Sigmoid colon (tissue), 7 donors: Measurements from ENCODE around the gene UBE2N. TPM values are rescaled to one million over a fixed set of nuclear protein-coding genes. Genes with fewer than 3 reads are reported as not detected.
"Not testable (repeated sequence)": the region's sequence is repeated elsewhere in the genome, so short reads cannot be mapped to it uniquely, and the experiment has no call there.

ENCODE experiments used
- DNase-seq: peaks from one replicate; pipeline ENCODE4 v3.0.0-alpha.2; 2019
- H3K27ac ChIP-seq, 4 donors: fragments of 200-600 bp; sonication (generic); one replicate each; pipeline ENCODE4 v1.5.1; 2016 to 2019; ENCODE audit warnings: mild to moderate bottlenecking in 1 of 4
- H3K27me3 ChIP-seq, 3 donors: fragments of 200-600 bp; sonication (generic); one replicate each; pipeline ENCODE4 v1.5.1; 2019; ENCODE audit warnings: mild to moderate bottlenecking in 1 of 3
- H3K36me3 ChIP-seq, 4 donors: fragments of 200-600 bp; sonication (generic); one replicate each; pipeline ENCODE4 v1.5.1; 2016 to 2019
- H3K4me1 ChIP-seq, 4 donors: fragments of 200-600 bp; sonication (generic); one replicate each; pipeline ENCODE4 v1.5.1; 2017 to 2019
- H3K4me3 ChIP-seq, 4 donors: fragments of 200-600 bp; sonication (generic); one replicate each; pipeline ENCODE4 v1.5.1; 2017 to 2019; ENCODE audit warnings: mild to moderate bottlenecking in 2 of 4, moderate library complexity in 1 of 4
- H3K9me3 ChIP-seq, 4 donors: fragments of 200-600 bp in 3 of 4; sonication (generic) in 3 of 4; one replicate each; pipeline versions ENCODE4 v1.5.1 to v1.6.1; 2013 to 2019
- CTCF ChIP-seq, 4 experiments: fragments of 450-650 bp in 3 of 4; fragments of 200-600 bp in 1 of 4; IDR thresholded peaks; one replicate each; pipeline ENCODE4 v1.5.1; 2016 to 2019; ENCODE audit warnings: antibody characterized with exemption in 4 of 4, mild to moderate bottlenecking in 3 of 4, moderate library complexity in 2 of 4
- EP300 ChIP-seq, 4 donors: sonication (generic); formaldehyde crosslinking; IDR thresholded peaks; one replicate each; pipeline ENCODE4 v1.6.1; 2017; ENCODE audit warnings: antibody characterized with exemption in 4 of 4
- POLR2A ChIP-seq, 2 donors: fragments of 450-650 bp; IDR thresholded peaks; one replicate each; pipeline ENCODE4 v1.6.1; 2016; ENCODE audit warnings: antibody characterized with exemption in 2 of 2, mild to moderate bottlenecking in 2 of 2, moderate library complexity in 2 of 2
- POLR2AphosphoS5 ChIP-seq, 4 donors: sonication (generic); formaldehyde crosslinking; IDR thresholded peaks; one replicate each; pipeline ENCODE4 v1.6.1; 2017; ENCODE audit warnings: antibody characterized with exemption in 4 of 4
- WGBS, 2 donors: extraction: QIAGEN DNeasy Blood & Tissue Kit; methylation state at CpG; one replicate each; pipeline ENCODE4 v1.1.7; 2013; 5-methylcytosine and 5-hydroxymethylcytosine counted together
- intact Hi-C: fragments of 100-400 bp; cut with DNase I; formaldehyde crosslinking; loops from one replicate; pipeline ENCODE4 v1.15.1; 2023
- polyA plus RNA-seq, 3 donors: library from polyadenylated mRNA; stranded (reverse); fragments of 200-250 nt; gene quantifications; one replicate each; pipeline ENCODE4 v1.2.3, GENCODE V29; 2013
- total RNA-seq, 4 donors: library from RNA; depleted of rRNA; stranded (reverse); fragments of >200 nt; gene quantifications; one replicate each; pipeline ENCODE4 v1.1.0, GENCODE V29; 2016
- donor health status: healthy with polysubstance abuse.
- donor health status: Bipolar disorder and iron deficiency.
- donor health status: healthy.

UBE2N gene
- total and polyA plus RNA-seq, 7 donors = 23.0 to 102 (median 28.0) TPM

- Histone ChIP-seq H3K27ac (peak overlapping the region; percentile 85 to 97 (median 96)), H3K27me3 (no peaks in the 10 kb centered on the region), H3K4me3 (peak overlapping the region; percentile 90 to 100 (median 97)), H3K4me1 (peaks cover 0 to 50% (median 36%) of the 10 kb centered on the region in 4 donors), H3K36me3 (no peaks in the 10 kb centered on the region), H3K9me3 (no peaks in the 10 kb centered on the region)
- DNase-seq = no peak
- WGBS, 2 donors = 0 to 1% methylated on average over 55 of the region's 55 CpGs
- TF ChIP-seq EP300 (IDR thresholded peaks at IDR 0.05) = no peak
- no peak for TF ChIP-seq CTCF (IDR thresholded peaks at IDR 0.05)
- no peak for TF ChIP-seq POLR2A (IDR thresholded peaks at IDR 0.05)
- TF ChIP-seq POLR2AphosphoS5 (IDR thresholded peaks at IDR 0.05) = no peak
- intact Hi-C loops = loop anchor here (10.0 kb wide), 1 partner anchor 324 kb away; no protein-coding TSS in a partner anchor
These were observed 598 bp downstream of the UBE2N start for GRCh38 chr12:93441081-93441616.

- Histone ChIP-seq H3K9me3 (no peaks in the 10 kb centered on the region), H3K4me3 (peak overlapping the region; percentile 90 to 100 (median 97)), H3K36me3 (no peaks in the 10 kb centered on the region), H3K27me3 (no peaks in the 10 kb centered on the region), H3K27ac (no peak overlapping the region), H3K4me1 (peaks cover 0 to 59% (median 38%) of the 10 kb centered on the region in 4 donors)
- intact Hi-C loops = loop anchor here (10.0 kb wide), 1 partner anchor 325 kb away; no protein-coding TSS in a partner anchor
- no peak for TF ChIP-seq POLR2A (IDR thresholded peaks at IDR 0.05)
- TF ChIP-seq CTCF (IDR thresholded peaks at IDR 0.05) = no peak
- TF ChIP-seq EP300 (IDR thresholded peaks at IDR 0.05) = no peak
- TF ChIP-seq POLR2AphosphoS5 (IDR thresholded peaks at IDR 0.05) = no peak
- WGBS, 2 donors = 10 to 24% methylated on average over 12 of the region's 12 CpGs
- DNase-seq = no peak
These were observed 1.5 kb downstream of the UBE2N start for GRCh38 chr12:93440043-93440835.

- no peak overlapping the region for H3K27ac ChIP-seq
- 79 to 83% methylated on average over 3 of the region's 3 CpGs for WGBS, 2 donors
- no peak overlapping the region for H3K4me3 ChIP-seq
- H3K9me3 ChIP-seq = no peaks in the 10 kb centered on the region
- H3K4me1 ChIP-seq = peaks cover 0 to 77% (median 55%) of the 10 kb centered on the region in 4 donors
- intact Hi-C loops = no loop called here
- no peak for DNase-seq
- H3K27me3 ChIP-seq = no peaks in the 10 kb centered on the region
- no peaks in the 10 kb centered on the region for H3K36me3 ChIP-seq
- TF ChIP-seq POLR2A (IDR thresholded peaks at IDR 0.05) (no peak), POLR2AphosphoS5 (IDR thresholded peaks at IDR 0.05) (no peak), EP300 (IDR thresholded peaks at IDR 0.05) (no peak)
These were observed 3.3 kb downstream of the UBE2N start for GRCh38 chr12:93438266-93439050.

- 65 to 79% methylated on average over 5 of the region's 5 CpGs for WGBS, 2 donors
- TF ChIP-seq POLR2AphosphoS5 (IDR thresholded peaks at IDR 0.05) = no peak
- TF ChIP-seq CTCF (IDR thresholded peaks at IDR 0.05) = no peak
- TF ChIP-seq POLR2A (IDR thresholded peaks at IDR 0.05) = no peak
- no peak for TF ChIP-seq EP300 (IDR thresholded peaks at IDR 0.05)
- no peaks in the 10 kb centered on the region for H3K36me3 ChIP-seq
- no peak for DNase-seq
- H3K4me1 ChIP-seq = peaks cover 0 to 67% (median 47%) of the 10 kb centered on the region in 4 donors
- H3K27ac ChIP-seq = peak overlapping the region in 3 of 4 donors; percentile 38 to 65 (median 65)
- intact Hi-C loops = no loop called here
- H3K27me3 ChIP-seq = no peaks in the 10 kb centered on the region
- no peak overlapping the region for H3K4me3 ChIP-seq
- H3K9me3 ChIP-seq = no peaks in the 10 kb centered on the region
These were observed 7.4 kb downstream of the UBE2N start for GRCh38 chr12:93434256-93434865.

GRCh38 chr12:93432031-93432430, 9.7 kb downstream of the UBE2N start:
- H3K36me3 ChIP-seq, H3K27me3 ChIP-seq, intact Hi-C loops, H3K4me3 ChIP-seq, DNase-seq, H3K9me3 ChIP-seq: not testable (repeated sequence)
- WGBS, 2 donors = 93% methylated on average over 6 of the region's 6 CpGs
- peak overlapping the region in 1 of 4 donors; percentile 29 for H3K27ac ChIP-seq
- H3K4me1 ChIP-seq = peaks cover 0 to 66% (median 50%) of the 10 kb centered on the region in 4 donors
